NCI-H128 (cell line): ENCODE data around the gene COX19.
"Not testable (repeated sequence)": the region's sequence is repeated elsewhere in the genome, so short reads cannot be mapped to it uniquely, and the experiment has no call there.

ENCODE experiments used
- DNase-seq: peaks from one replicate; lab custom pipeline; 2025; ENCODE audit not compliant: unreplicated experiment; lab: John Stamatoyannopoulos, UW

Gene COX19

DNA sequence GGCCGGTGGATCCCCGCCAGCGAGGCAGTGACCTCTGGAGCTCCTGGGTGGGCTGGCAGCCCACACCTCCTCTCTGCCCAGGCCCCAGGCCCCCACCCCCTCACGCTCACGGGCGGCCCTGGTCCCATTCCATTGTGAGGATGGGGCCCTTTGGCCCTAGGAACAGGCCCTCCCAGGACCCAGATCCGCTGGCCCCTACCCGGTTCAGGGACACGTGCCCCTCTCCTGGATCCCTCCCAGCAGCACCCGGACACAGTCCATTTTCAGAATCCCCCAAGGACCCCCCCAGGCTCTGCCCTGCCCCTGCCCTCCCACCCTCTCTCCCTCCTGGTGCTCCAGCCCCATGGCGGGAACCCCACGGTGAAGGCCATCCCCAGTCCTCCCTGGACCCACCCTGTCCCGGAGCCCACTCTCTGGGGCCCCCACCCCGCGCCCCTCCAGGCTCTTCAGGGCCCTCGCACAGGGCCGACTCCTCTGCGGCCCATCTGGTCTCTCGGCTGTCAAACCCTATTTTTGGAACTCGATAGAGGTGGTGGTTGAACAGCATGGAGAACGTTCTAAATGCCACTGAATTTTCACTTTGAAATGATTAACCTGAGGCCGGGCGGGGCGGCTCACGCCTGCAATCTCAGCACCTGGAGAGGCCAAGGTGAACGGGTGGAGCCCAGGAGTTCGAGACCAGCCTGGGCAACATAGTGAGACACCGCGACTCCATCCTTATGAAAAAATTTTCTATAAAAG is 28.9 kb downstream of the COX19 start:
- DNase-seq = no peak

DNA sequence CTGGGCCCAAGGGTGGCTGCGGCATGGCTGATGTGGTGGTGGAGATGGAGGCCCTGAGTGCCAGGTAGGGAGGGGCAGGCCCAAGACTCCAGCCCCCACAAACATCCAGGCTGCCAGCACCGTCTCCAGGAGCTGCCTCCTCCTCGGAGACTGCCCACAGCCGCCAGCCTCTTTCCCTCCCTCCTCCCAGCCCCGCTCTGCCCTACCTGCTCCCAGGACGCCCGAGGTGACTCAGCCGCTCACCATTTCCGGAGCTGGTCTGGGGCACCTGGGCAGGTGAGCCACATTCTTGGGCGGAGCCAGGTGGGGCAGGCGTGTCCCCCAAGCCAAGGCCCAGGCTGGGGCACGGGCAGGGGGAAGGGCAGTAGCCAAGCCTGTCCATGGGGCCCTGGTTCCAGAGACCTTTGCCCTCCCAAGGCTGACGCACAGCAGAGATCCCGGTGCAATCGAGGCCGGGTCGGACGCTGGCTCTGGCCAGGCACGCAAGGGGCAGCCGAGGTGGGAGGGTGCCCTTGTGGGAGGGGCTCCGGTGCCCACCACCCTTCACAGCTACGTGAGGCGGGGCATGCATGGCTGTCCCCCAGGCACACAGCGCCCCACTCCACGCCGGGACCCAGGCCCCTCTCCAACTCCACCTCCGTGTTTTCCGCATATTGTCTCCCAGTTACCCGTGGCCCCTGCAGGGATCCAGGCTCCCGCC is 29.6 kb downstream of the COX19 start:
- DNase-seq = no peak

DNA sequence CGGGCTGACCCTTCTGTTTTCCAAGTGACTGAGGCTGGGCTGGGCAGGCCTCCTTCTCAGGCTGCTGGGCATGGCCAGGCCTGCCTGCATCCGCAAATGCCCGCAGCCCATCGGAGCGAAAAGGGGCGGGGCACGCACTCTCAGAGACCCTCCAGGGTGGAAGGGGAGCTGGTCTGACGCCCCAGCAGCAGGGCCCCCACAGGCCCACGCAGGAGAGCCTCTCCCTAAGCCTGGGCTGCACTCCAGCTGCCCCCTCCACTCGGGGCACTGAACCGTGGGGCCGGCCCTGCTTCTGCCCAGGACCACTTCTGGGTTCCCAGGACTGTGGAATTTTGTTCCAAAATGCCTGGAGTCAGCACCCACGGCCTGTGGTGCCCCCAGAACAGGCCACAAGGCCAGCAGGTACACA is 30.2 kb downstream of the COX19 start:
- DNase-seq = no peak

DNA sequence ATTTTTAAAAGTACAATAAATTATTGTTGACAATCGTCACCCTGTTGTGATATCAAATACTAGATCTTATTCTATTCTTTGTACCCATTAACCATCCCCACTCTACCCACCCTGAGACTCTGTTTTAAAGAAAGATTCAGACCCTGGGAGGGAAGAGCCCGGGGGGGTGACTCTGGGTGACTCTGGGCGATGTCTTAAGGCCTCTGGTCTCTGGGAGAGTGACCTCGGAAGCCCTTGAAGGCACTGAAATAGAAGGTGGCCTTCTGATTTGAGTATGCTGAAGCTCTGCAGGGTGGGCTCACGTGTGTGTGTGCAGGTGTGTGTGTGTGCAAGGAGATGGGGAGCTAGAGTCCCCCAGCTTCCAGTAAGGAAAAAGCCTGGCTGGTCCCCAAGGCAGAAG is 30.6 kb downstream of the COX19 start:
- no peak for DNase-seq

DNA sequence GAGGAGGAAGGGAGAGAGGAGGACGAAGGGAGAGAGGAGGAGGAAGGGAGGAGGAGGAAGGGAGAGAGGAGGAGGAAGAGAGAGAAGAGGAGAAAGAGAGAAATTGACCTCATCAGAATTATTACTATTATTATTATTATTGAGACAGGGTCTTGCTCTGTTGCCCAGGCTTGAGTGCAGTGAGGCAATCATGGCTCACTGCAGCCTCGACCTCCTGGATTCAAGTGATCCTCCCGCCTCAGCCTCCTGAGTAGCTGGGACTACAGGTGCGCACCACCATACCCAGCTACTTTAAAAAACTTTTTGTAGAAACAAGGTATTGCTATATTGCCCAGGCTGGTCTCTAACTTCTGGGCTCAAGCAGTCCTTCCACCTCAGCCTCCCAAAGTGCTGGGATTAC is 31.6 kb downstream of the COX19 start:
- DNase-seq = not testable (repeated sequence)

DNA sequence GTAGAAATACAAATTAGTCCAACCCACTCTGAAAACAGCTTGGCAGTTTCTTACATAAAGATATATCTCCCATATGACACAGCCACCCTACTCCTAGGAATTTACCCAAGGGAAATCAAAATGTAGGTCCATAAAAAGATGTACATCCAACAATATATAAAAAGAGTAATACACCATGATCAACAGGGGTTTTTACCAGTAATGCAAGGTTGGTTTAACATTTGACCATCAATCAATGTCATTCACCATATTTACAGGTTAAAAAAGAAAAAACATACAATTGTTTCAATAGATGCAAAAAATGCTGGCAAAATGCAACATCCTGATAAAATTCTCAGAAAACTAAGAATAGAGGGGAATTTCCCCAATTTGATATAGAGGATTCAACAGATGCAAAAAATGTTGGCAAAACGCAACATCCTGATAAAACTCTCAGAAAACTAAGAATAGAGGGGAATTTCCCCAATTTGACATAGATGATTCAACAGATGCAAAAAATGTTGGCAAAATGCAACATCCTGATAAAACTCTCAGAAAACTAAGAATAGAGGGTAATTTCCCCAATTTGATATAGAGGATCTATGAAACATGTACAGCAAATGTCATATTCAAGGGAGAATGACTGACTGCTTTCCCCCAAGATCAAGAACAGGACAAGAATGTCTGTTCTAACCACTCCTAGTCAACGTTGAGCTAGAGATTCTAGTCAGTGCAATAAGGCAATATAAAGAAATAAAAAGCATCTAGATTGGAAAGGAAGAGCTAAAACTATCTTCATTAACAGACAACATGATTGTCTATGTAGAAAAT is 34.5 kb downstream of the COX19 start:
- DNase-seq = no peak

DNA sequence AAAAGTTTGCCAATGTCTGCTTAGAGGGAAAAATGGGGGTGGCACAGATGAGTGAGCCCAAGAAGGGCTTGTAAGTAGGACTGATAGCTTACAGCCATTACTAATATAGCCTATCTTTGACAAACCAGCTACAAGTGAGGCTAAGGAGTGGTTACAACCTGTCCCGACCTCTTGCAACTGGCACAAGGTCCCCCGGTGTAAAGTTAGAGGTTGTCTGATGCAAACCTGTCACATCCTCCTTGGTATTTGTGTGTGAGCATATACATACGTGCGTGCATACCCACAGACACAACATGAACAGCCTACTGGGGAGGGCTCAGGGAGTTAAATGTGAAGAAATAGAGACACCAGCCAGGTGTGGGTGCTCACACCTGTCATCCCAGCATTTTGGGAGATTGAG is 35.5 kb downstream of the COX19 start:
- DNase-seq = no peak

DNA sequence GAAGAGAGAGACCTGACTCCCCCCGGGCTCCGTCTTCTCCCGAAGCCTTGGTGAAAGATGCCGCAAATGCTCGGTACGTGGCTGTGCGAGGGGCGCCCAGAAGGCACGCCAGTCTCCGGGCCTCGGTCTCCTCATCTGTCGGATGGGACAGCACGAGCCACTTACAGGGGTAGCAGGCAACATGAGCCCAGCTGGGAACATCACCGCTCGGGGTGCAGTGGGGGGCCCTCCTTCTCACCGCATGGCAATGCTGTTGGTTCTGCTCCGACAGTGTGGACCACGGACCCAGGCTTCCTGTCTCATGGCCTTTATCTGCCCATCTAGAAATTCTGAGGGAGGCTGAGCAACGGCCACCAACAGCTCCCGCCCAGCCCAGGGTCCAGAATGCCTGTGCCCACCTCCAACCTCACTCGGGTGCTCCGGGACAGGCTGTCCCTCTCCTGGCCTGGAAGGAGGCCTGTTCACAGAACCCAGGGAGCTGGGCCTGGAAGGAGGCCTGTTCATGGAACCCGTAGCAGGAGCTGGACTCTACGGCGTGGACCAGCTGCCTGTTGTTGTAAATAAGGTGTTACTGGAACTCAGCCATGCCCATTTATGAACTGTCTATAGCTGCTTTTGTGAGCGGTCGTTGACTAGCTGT is 36.7 kb downstream of the COX19 start:
- DNase-seq = no peak

DNA sequence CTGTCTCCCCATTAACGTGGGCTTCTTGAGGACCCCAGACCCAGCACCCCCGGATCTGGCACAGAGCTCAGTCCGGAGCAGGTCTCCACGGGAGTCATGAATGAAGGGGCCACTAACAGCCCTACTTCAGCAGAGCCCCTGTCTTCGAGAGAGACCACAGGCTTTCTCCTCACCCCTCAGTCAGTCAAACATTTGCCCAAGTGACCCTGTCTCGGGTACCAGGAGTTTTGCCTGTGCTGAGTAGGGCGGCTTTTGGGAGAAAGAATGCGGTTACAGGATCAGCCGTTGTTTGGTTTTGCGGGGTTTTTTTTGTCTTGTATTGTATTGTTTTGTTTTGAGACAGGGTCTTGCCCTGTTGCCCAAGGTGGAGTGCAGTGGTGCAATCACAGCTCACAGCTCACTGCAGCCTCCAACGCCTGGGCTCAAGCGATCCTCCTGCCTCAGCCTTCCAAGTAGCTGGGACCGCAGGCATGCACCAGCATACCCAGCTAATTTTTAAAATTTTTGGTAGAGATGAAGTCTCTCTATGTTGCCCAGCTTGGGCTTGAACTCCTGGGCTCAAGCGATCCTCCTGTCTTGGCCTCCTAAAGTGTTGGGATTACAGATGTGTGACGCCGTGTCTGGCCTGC is 37.4 kb downstream of the COX19 start:
- DNase-seq = no peak

DNA sequence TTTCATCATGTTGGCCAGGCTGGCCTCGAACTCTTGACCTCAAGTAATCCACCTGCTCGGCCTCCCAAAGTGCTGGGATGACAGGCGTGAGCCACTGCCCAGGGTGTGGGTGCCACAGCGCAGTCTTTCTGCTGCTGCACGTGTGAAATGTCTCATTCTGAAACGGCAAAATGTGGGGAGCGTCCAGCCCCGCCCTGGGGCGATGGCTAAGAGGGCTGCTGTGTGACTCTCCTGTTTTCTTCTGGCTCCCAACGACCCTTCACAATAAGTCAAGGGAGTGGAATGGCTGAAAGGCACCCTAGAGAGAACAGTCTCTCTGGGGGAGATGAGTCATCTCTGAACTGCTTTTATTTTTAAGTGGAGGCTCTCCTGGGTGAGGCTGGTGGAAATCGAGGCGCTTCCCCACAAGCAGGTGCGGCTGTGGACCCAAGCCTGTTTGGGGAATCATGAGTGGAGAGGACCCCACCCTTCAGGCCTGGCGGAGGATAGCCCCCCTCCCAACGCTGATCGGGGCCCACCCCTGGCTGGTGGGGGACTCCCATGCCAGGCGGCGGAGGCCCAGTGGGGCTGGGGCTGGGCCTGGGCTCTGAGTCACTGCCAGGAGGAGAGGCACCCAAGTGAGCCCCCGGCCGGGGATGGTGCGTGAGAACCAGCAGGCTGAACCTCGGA is 38.8 kb downstream of the COX19 start:
- no peak for DNase-seq

DNA sequence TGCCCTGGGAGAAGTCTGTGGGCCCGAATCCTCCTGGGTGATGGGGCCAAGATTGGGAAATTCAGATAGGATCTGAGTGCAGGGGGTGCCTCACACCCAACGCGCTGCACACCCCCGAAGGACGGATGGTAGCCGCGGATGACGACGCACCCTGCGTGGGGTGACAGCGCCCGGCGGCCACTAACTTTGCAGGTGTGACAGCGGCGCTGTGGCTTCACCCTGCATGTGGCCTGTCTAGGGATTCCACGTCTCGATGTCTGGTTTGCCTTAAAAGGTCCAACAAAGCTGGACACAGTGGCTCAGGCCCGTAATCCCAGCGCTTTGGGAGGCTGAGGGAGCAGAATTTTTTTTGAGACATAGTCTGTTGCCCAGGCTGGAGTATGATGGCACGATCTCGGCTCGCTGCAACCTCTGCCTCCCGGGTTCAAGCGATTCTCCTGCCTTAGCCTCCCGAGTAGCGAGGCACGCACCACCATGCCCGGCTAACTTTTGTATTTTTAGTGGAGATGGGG is 39.4 kb downstream of the COX19 start:
- no peak for DNase-seq

DNA sequence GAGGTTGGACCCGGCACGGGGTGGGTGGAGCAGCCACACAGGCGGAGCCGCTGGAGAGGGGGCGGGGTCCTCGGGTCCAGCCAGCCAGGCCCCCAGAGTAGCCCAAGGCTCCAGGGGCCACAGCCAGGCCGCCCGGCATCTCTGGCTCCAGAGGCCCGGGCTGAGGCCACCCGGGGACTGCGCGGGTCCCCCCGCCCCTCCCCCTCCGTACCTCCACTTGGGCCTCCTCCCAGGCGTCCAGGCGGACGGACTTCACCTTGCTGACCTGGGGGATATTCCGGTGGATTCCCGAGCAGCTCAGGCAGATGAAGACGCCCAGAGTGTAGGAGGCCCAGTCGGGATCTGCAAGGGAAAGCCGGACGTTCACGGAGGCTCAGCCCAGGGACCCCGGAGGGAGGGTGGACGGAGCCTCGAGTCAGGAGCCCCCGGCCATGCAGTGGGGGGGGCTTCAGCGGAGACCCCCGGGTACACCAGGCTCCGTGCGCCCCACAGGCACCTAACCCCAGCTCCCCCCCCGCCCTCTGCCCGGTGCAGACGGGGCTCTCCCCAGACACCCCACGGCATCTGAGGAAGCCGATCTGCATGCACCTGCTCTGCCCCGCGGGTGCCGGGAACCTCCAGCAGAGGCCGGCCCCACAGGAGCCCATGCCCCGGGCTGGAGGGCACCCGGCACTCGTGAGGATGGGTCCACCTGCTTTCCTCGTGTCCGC is 40.0 kb downstream of the COX19 start:
- DNase-seq = no peak

DNA sequence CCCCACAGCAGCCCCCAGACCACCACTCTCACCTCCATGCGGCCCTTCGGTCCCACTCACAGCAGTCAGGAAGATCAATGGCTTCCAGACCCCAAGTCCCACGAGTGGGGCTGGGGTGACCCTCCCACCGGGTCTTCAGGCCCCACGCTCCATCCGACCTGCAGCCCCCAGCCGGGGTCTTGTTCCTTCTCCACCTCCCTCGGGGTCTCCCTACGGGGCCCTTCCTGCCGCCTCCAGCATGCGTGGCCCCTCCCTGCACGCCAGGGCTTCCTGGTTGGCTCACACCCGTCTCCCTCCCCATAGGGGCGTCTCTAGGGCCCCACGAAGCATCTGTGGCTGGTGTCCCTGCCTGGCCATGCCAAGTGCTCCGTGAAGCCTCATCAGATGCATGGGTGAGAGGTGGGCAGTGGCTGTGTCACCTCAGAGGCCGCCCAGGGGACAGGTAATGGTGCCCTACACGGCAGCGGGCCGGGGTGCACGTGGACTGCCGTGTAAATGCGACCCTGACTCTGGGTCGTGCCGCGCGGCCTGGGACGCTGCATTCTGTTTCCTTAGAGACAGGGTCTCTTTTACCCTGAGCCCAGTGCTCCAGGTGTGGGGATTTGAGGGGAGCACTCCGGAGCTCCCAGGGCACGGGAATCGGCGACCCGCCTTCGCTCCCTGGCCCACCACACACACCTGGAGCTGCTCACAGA is 40.7 kb downstream of the COX19 start:
- no peak for DNase-seq

DNA sequence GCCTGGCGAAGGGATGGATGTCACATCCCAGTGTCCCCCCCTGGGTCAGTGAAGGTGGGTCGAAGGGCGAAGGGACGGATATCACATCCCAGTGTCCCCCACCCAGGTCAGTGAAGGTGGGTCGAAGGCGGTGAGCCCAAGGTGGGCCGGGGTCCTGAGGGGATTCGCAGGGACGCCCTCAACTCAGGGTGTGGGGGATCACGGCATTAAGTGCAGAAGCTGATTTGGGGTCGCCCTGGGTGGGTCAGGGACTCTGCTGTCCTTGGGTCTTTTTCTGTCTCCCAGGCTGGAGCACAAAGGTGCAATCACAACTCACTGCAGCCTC is 42.7 kb downstream of the COX19 start:
- no peak for DNase-seq

DNA sequence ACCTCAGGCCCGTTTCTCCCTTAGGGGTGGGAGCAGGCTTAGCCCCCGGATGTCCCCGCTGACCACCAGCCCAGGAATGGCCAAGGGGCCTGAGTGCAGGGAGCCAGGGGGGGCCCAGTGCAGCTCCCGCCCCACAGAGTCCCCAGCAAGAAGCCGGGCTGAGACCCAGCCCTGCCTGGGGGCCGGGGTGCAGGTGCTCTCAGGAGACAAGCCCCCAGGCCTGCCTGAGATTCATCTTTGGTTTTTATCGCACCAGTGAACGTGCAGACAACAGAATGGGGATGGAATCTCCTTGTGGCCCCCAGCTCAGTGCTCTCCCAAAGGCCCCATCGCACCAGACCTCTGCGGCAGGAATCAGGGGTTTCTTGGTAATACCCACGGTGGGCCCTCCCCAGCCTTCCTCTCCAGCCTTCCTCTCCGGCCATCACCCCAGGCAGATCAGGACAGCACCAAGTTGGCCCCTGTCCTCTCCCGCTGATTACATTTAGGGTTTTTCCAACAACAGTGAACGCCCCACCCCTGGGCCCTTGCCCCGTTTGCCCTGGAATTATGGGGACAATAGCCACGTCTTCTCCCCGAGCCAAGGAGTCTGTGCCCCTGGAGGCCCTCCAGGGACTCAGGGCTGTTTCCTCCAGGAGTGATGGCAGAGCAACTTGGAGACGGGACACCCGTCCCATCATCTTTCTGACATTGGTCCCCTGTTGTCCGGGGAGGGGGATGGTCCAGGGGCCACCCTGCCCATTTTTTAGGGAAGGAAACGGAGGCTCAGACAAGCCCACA is 43.3 kb downstream of the COX19 start:
- no peak for DNase-seq

DNA sequence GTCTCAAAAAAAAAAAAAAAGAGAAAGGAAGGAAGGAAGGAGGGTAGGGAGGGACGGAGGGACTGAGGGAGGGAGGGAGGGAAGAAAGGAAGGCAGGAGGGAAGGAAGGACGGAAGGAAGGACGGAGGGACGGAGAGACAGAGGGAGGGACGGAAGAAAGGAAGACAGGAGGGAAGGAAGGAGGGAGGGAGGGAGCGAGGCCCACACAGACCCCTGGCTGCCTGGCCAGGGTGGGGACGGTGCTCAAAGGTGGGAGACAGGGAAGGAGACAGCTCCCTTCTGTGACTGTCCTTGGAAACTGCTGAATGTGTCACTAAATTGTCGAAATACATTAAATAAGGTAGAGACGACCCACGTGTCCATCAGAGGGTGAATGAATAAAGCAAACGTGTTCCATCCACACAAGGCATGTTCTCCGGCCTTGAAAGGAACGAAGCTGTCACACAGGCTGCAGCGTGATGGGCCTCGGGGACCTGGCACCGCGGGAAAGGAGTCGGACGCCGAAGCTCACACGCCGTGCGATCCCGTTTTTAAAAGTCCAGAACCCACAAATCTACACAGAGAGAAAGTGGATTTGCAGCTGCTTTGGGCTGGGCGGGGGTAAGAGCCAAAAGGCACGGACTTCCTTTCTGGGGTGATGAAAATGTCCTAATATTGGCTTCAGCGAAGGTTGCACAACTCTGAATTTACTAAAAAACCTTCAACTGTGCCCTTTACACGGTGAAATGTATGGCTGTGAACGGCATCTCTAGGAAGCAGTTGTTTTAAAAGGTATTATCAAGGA is 44.2 kb downstream of the COX19 start:
- no peak for DNase-seq

DNA sequence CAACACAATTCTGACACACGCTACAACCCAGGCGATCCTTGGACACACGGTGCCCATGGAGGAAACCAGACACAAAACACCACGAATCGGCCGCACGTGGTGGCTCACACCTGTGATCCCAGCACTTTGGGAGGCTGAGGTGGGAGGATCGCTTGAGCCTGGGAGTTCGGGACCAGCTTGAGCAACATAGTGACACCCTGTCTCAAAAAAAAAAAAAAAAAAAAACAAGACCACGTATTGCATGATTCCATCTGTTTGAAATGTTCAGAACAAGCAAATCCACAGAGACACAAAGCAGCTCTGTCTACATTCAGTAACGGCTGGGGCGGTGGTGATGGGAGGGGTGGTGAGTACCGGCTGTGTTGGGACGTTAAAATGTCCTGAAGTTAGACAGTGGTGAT is 46.0 kb downstream of the COX19 start:
- no peak for DNase-seq
